OCI-LY3 (cell line): Measurements from ENCODE around the gene CLPSL1.

ENCODE experiments used
- EZH2phosphoT487 ChIP-seq: fragments of 200-600 bp; shearing (Covaris generic); IDR thresholded peaks from 2 replicates; pipeline ENCODE4 v1.6.1; 2018; ENCODE audit warnings: antibody characterized with exemption, mixed run types, low read depth
- TF ChIP-seq, protein P1 (sequence below): fragments of 200-600, 300-600 bp; sonication (generic); IDR thresholded peaks from 2 replicates; pipeline ENCODE4 v1.5.1; 2014; ENCODE audit warnings: antibody characterized with exemption, low read length, low read depth

DNA sequence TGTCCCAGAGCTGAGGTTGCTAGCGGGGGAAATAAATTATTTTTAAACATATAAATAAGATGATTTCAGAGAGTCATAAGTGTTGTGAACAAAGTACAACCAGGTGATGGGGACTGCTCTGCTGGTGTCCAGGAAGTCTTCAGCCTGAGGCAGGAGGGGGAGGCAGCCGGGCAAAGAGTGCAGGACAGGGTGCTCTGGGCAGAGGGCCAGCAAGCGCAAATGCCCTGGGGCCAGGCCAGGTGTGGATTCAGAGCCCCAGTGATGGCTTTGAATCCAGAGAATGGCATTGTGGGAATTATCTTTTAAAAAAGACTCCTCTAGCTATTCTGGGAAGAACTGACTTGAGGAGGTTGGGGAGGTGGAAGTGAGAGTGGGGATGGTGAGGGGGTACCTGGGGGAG is 1.6 kb downstream of the CLPSL1 start:
- TF ChIP-seq, protein P1, sequence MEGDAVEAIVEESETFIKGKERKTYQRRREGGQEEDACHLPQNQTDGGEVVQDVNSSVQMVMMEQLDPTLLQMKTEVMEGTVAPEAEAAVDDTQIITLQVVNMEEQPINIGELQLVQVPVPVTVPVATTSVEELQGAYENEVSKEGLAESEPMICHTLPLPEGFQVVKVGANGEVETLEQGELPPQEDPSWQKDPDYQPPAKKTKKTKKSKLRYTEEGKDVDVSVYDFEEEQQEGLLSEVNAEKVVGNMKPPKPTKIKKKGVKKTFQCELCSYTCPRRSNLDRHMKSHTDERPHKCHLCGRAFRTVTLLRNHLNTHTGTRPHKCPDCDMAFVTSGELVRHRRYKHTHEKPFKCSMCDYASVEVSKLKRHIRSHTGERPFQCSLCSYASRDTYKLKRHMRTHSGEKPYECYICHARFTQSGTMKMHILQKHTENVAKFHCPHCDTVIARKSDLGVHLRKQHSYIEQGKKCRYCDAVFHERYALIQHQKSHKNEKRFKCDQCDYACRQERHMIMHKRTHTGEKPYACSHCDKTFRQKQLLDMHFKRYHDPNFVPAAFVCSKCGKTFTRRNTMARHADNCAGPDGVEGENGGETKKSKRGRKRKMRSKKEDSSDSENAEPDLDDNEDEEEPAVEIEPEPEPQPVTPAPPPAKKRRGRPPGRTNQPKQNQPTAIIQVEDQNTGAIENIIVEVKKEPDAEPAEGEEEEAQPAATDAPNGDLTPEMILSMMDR, result no peak
- TF ChIP-seq EZH2phosphoT487, result no peak
